IMR-90 (cell line): ENCODE measurements around the gene MYADML2. TPM values are rescaled to one million over a fixed set of nuclear protein-coding genes. Genes with fewer than 3 reads are reported as not detected.

ENCODE experiments used
- ATAC-seq: fragments of 200-7000 bp; cut with Tn5 transposase; 2 replicates; pipeline ENCODE4 v1.9.1; 2020; ENCODE audit warnings: low read depth, mild to moderate bottlenecking, moderate library complexity
- BruUV-seq: library from RNA; stranded (reverse); fragments of 400-500 nt; replicated peaks from 2 replicates; lab custom pipeline; 2021; lab: Mats Ljungman, UMichigan
- CTCF ChIA-PET: fragments of 300-600 bp; formaldehyde crosslinking; extraction: SDS; loops from one replicate; lab custom pipeline; 2021; ENCODE audit warnings: antibody characterized with exemption; lab: Yijun Ruan, JAX
- POLR2A ChIA-PET: fragments of 300-600 bp; sonication (Branson Sonifier 250); formaldehyde crosslinking; loops from one replicate; lab custom pipeline; 2022; ENCODE audit warnings: antibody characterized with exemption; ENCODE audit not compliant: unreplicated experiment; lab: Charles Lee
- DNase-seq: peaks from one replicate; pipeline ENCODE4 v3.0.0; 2013
- H2AFZ ChIP-seq: replicated peaks from 2 replicates; pipeline ENCODE3; 2013; ENCODE audit warnings: low read length, mild to moderate bottlenecking; ENCODE audit not compliant: poor library complexity
- H2AK5ac ChIP-seq: 2 replicates; pipeline ENCODE4 v1.6.1; 2013; ENCODE audit warnings: low read depth, low read length, inconsistent platforms
- H2AK9ac ChIP-seq: replicated peaks from 2 replicates; pipeline ENCODE3; 2013; ENCODE audit warnings: mild to moderate bottlenecking, low read depth, low read length, moderate library complexity; ENCODE audit not compliant: poor library complexity
- H2BK120ac ChIP-seq: 2 replicates; pipeline ENCODE4 v1.6.1; 2013; ENCODE audit warnings: low read depth, low read length, inconsistent platforms
- H2BK15ac ChIP-seq: 3 replicates; pipeline ENCODE4 v1.6.1; 2013; ENCODE audit warnings: low read depth, low read length, inconsistent platforms
- H2BK20ac ChIP-seq: 2 replicates; pipeline ENCODE4 v1.6.1; 2013; ENCODE audit warnings: low read depth, mild to moderate bottlenecking, inconsistent platforms, low read length, moderate library complexity
- H2BK5ac ChIP-seq: 2 replicates; pipeline ENCODE4 v1.6.1; 2013; ENCODE audit warnings: mild to moderate bottlenecking, low read depth, low read length, inconsistent platforms; ENCODE audit not compliant: poor library complexity, severe bottlenecking
- H3K14ac ChIP-seq: replicated peaks from 2 replicates; pipeline ENCODE4 v1.6.1; 2013; ENCODE audit warnings: low read depth, low read length, inconsistent platforms
- H3K18ac ChIP-seq: 2 replicates; pipeline ENCODE4 v1.6.1; 2013; ENCODE audit warnings: low read depth, low read length, control low read depth
- H3K23ac ChIP-seq: 2 replicates; pipeline ENCODE4 v1.6.1; 2013; ENCODE audit warnings: low read depth, low read length, inconsistent platforms
- H3K27ac ChIP-seq: 2 replicates; pipeline ENCODE4 v1.5.1; 2013; ENCODE audit warnings: mild to moderate bottlenecking, control low read depth, low read length; ENCODE audit not compliant: insufficient read depth
- H3K27me3 ChIP-seq: 2 replicates; pipeline ENCODE4 v1.6.1; 2013; ENCODE audit warnings: low read length; ENCODE audit not compliant: control insufficient read depth, insufficient read depth
- H3K36me3 ChIP-seq: 2 replicates; pipeline ENCODE4 v1.6.1; 2013; ENCODE audit warnings: low read length, mixed read lengths; ENCODE audit not compliant: control insufficient read depth, insufficient read depth
- H3K4ac ChIP-seq: 2 replicates; pipeline ENCODE4 v1.6.1; 2013; ENCODE audit warnings: low read depth, low read length, inconsistent platforms
- H3K4me1 ChIP-seq: 2 replicates; pipeline ENCODE4 v1.6.1; 2013; ENCODE audit warnings: low read length, mixed read lengths; ENCODE audit not compliant: control insufficient read depth, insufficient read depth
- H3K4me2 ChIP-seq: 2 replicates; pipeline ENCODE4 v1.6.1; 2013; ENCODE audit warnings: low read depth, mild to moderate bottlenecking, control low read depth, low read length, moderate library complexity
- H3K4me3 ChIP-seq: 2 replicates; pipeline ENCODE4 v1.5.1; 2013; ENCODE audit warnings: low read depth, mild to moderate bottlenecking, control low read depth, low read length, moderate library complexity; ENCODE audit not compliant: insufficient read depth
- H3K56ac ChIP-seq: 2 replicates; pipeline ENCODE4 v1.6.1; 2013; ENCODE audit warnings: low read length, inconsistent platforms; ENCODE audit not compliant: insufficient read depth; ENCODE audit errors: extremely low read depth
- H3K79me1 ChIP-seq, 2 experiments: 2 replicates each; pipeline ENCODE4 v1.6.1; 2013; ENCODE audit warnings: low read length in 2 of 2, inconsistent platforms in 1 of 2, low read depth in 1 of 2
- H3K9ac ChIP-seq: 2 replicates; pipeline ENCODE4 v1.6.1; 2013; ENCODE audit warnings: low read depth, low read length, control low read depth
- H3K9me1 ChIP-seq: 2 replicates; pipeline ENCODE4 v1.6.1; 2013; ENCODE audit warnings: low read length, inconsistent platforms; ENCODE audit not compliant: insufficient read depth
- H3K9me3 ChIP-seq: 2 replicates; pipeline ENCODE4 v1.6.1; 2013; ENCODE audit warnings: low read length; ENCODE audit not compliant: control insufficient read depth, insufficient read depth
- H4K20me1 ChIP-seq: 2 replicates; pipeline ENCODE4 v1.6.1; 2013; ENCODE audit warnings: low read length, inconsistent platforms; ENCODE audit not compliant: insufficient read depth
- H4K5ac ChIP-seq: 2 replicates; pipeline ENCODE4 v1.6.1; 2013; ENCODE audit warnings: mild to moderate bottlenecking, low read depth, low read length, control low read depth
- H4K8ac ChIP-seq, 2 experiments: 2 replicates each; pipeline ENCODE4 v1.6.1; 2013; ENCODE audit warnings: low read depth in 2 of 2, low read length in 2 of 2, control low read depth in 1 of 2, inconsistent platforms in 1 of 2
- H4K91ac ChIP-seq: 2 replicates; pipeline ENCODE4 v1.6.1; 2013; ENCODE audit warnings: low read depth, low read length, inconsistent platforms; ENCODE audit not compliant: insufficient read depth
- BHLHE40 ChIP-seq: fragments of 150-350 bp; IDR thresholded peaks from 2 replicates; pipeline ENCODE4 v1.6.1; 2016; ENCODE audit warnings: mild to moderate bottlenecking, low read depth, low read length
- CHD1 ChIP-seq: IDR thresholded peaks from 2 replicates; pipeline ENCODE4 v1.6.1; 2012; ENCODE audit warnings: low read depth, low read length, improper control_type of control experiment
- FOS ChIP-seq: fragments of 150-350 bp; IDR thresholded peaks from 2 replicates; pipeline ENCODE4 v1.6.1; 2016; ENCODE audit warnings: low read depth, low read length
- MAFK ChIP-seq: IDR thresholded peaks from 2 replicates; pipeline ENCODE4 v1.6.1; 2012; ENCODE audit warnings: low read depth, low read length, improper control_type of control experiment
- MAZ ChIP-seq: IDR thresholded peaks from 2 replicates; pipeline ENCODE4 v1.6.1; 2012; ENCODE audit warnings: low read depth, mild to moderate bottlenecking, low read length, improper control_type of control experiment, moderate library complexity, borderline replicate concordance
- POLR2A ChIP-seq: IDR thresholded peaks from 2 replicates; pipeline ENCODE4 v1.6.1; 2012; ENCODE audit warnings: mild to moderate bottlenecking, low read depth, low read length
- WGBS, 2 experiments: methylation state at CpG; one replicate each; pipeline versions ENCODE4 v1.1.5 to v1.1.7; 2013; ENCODE audit warnings: missing lambda C conversion rate in 2 of 2; ENCODE audit not compliant: insufficient read length in 1 of 2; ENCODE audit errors: extremely low coverage in 2 of 2; 5-methylcytosine and 5-hydroxymethylcytosine counted together
- dilution Hi-C: fragments of 300-500 bp; cut with HindIII; formaldehyde crosslinking; loops from one replicate; pipeline ENCODE4 v1.14.3; 2018; ENCODE audit warnings: low sequenced_read_pairs; ENCODE audit not compliant: unreplicated experiment
- in situ Hi-C: fragments of 300-500 bp; cut with MboI; formaldehyde crosslinking; loops from 3 replicates; pipeline ENCODE4 v1.14.3; 2019; ENCODE audit warnings: low sequenced_read_pairs, inconsistent platforms, mixed read lengths
- intact Hi-C: fragments of 100-400 bp; cut with micrococcal nuclease; formaldehyde crosslinking; loops from 2 replicates; pipeline ENCODE4 v1.10.0; 2022
- polyA plus RNA-seq, 3 experiments: library from polyadenylated mRNA; depleted of rRNA; stranded (reverse); fragments of >200 nt; gene quantifications; 2 replicates each; pipeline ENCODE4 v1.2.3, GENCODE V29; 2012; ENCODE audit warnings: low replicate concordance in 1 of 3
- total RNA-seq: library from RNA; depleted of rRNA; stranded (reverse); fragments of >200 nt; gene quantifications from 2 replicates; pipeline ENCODE4 v1.2.3, GENCODE V29; 2012
- TF ChIP-seq, protein P1 (sequence below): fragments of 150-350 bp; IDR thresholded peaks from 2 replicates; pipeline ENCODE4 v1.6.1; 2016; ENCODE audit warnings: low read depth, mild to moderate bottlenecking, low read length, moderate library complexity, borderline replicate concordance

The MYADML2 gene
- total and polyA plus RNA-seq, 2 of the 4 experiments (the other 2 are of a cell fraction) = not detected

DNA sequence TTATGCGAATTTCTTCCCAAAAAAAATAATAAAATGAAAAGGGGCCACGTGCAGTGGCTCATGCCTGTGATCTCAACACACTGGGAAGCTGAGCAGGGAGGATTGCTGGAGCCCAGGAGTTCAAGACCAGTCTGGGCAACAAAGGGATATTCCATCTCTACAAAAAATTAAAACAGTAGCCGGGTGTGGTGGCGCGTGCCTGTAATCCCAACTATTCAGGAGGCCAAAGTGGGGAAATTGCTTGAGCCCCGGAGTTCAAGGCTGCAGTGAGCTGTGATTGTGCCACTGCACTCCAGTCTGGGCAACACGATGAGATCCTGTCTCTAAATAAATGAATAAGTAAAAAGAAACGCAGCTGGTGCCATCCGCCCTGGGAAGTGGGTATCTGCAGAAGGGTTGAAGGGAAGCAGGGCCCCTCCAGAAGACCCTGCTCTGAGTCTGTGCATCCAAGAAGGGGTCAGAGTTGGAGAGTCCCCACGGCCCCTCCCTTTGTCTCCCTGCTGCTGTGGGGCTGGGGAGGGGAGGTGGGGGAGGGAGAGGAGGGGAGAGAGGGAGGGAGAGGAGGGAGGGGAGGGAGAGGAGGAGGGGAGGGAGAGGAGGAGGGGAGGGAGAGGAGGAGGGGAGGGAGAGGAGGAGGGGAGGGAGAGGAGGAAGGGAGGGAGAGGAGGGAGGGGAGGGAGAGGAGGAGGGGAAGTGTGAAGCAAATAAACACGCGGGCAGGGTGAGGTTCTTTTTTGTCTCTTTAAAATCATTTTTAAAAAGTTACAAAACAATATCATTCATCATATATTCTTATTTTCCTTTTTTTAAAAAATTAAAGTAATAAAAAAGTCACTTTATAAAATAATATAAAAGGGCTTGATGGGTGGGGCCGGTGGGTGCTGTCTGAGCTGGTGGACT, 5.0 kb upstream of the MYADML2 start:
- ChIA-PET POLR2A (no interaction called here), CTCF (no interaction called here)
- no peak overlapping the region for H2AFZ ChIP-seq
- H3K9ac ChIP-seq = no peak overlapping the region
- H3K4me1 ChIP-seq = no peaks in the 10 kb centered on the region
- H3K23ac ChIP-seq = no peak overlapping the region
- no peak overlapping the region for H2BK120ac ChIP-seq
- no TSS peak for BruUV-seq
- H3K4ac ChIP-seq = no peak overlapping the region
- no peak overlapping the region for H2AK9ac ChIP-seq
- H3K4me3 ChIP-seq = no peak overlapping the region
- no peak overlapping the region for H2BK20ac ChIP-seq
- intact Hi-C loops (no loop called here), in situ Hi-C loops (no loop called here), dilution Hi-C loops (no loop called here)
- no peaks in the 10 kb centered on the region for H3K9me3 ChIP-seq
- H3K14ac ChIP-seq = no peak overlapping the region
- H3K9me1 ChIP-seq = no peaks in the 10 kb centered on the region
- peaks cover 5% of the 10 kb centered on the region; the same call in 1 of the 2 replicates for H3K27me3 ChIP-seq
- H3K56ac ChIP-seq = no peak overlapping the region
- no peaks in the 10 kb centered on the region for H3K79me1 ChIP-seq
- no peak overlapping the region for H4K5ac ChIP-seq
- no peak overlapping the region for H2BK5ac ChIP-seq
- no peaks in the 10 kb centered on the region for H4K20me1 ChIP-seq
- H2AK5ac ChIP-seq = no peak overlapping the region
- WGBS, 2 experiments = no CpG with 5 or more reads among the region's 13 CpGs
- H3K27ac ChIP-seq = no peak overlapping the region
- H4K91ac ChIP-seq = no peak overlapping the region
- TF ChIP-seq MAFK = no peak
- TF ChIP-seq CHD1 = no peak
- TF ChIP-seq FOS = no peak
- no peak for TF ChIP-seq POLR2A
- TF ChIP-seq, protein P1, sequence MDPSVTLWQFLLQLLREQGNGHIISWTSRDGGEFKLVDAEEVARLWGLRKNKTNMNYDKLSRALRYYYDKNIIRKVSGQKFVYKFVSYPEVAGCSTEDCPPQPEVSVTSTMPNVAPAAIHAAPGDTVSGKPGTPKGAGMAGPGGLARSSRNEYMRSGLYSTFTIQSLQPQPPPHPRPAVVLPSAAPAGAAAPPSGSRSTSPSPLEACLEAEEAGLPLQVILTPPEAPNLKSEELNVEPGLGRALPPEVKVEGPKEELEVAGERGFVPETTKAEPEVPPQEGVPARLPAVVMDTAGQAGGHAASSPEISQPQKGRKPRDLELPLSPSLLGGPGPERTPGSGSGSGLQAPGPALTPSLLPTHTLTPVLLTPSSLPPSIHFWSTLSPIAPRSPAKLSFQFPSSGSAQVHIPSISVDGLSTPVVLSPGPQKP = no peak
- no peak for TF ChIP-seq MAZ
- TF ChIP-seq BHLHE40 = no peak
- no peak overlapping the region for H2BK15ac ChIP-seq
- no peak overlapping the region for H4K8ac ChIP-seq
- H3K18ac ChIP-seq = no peak overlapping the region
- no peak for ATAC-seq
- no peak for DNase-seq
- no peaks in the 10 kb centered on the region for H3K36me3 ChIP-seq
- no peak overlapping the region for H3K4me2 ChIP-seq
